ENCODE results near the gene MYO1G. TPM values are rescaled to one million over a fixed set of nuclear protein-coding genes. Genes with fewer than 3 reads are reported as not detected.
"Not testable (repeated sequence)": the region's sequence is repeated elsewhere in the genome, so short reads cannot be mapped to it uniquely, and the experiment has no call there.

The MYO1G gene
- polyA plus RNA-seq (ENCODE audit: insufficient read length in 10 of 10), result 1 to 10 TPM in 4 of 10 donors, under 1 TPM in 6; 0.42 to 6.6 (median 0.81) TPM
- long read RNA-seq, donor 1, result 0 reads
- long read RNA-seq, donor 2, result 0 reads
- long read RNA-seq, donor 3, result 0 reads
- long read RNA-seq, donor 4, result 0 reads
- long read RNA-seq, donor 5, result 0 reads
- long read RNA-seq, donor 6, result 0 reads
- long read RNA-seq, donor 7, result 0 reads
- long read RNA-seq, donor 8, result 0 reads
- long read RNA-seq, donor 9, result 0 reads

DNA sequence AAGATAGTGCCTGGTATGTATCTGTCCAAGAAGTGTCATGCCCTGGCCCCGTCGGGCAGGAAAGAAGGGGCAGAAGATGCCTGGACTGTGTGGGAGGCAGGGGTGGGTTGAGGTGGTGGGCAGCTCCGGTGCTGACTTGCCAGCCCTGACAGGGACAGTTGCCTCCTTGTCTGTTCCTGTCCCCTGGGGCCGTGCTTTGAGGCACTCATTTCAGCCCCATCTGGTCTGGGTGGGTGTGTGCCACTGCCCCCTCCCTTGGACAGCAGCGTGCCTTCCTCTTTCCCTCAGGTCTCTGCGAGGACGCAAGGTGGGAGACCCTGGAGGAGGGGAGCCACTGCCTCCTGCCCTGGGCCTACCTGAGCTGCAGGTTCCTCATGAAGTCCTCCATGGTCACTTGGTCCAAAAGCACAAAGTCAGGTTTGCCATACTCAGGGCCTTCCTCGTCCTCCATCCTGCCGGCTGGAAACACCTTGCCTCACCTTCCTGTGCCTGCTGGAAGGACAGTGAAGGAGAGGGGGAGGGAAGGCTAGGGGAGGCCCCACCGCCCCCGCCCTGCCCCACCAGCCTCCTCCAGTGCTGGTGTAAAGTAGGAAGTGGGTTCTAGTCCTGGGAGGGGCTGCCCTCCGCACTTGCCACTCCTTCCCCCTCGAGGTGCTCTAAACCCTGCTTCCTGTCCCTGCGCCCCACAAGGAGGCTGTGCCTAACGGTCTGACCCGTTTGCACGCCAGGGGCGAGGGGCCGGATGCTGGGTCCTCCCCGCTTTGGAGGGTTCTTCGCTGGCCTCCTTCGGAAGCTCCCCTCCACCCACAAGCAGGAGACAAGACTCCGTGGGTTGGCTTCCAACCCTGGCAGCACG is at the start of gene MYO1G:
Gene MYO1G (minus strand): TSS at position 505 of the 856 bp plus-strand sequence. CDS start 54 bp downstream, at position 451.
- DNase-seq, result no peak

DNA sequence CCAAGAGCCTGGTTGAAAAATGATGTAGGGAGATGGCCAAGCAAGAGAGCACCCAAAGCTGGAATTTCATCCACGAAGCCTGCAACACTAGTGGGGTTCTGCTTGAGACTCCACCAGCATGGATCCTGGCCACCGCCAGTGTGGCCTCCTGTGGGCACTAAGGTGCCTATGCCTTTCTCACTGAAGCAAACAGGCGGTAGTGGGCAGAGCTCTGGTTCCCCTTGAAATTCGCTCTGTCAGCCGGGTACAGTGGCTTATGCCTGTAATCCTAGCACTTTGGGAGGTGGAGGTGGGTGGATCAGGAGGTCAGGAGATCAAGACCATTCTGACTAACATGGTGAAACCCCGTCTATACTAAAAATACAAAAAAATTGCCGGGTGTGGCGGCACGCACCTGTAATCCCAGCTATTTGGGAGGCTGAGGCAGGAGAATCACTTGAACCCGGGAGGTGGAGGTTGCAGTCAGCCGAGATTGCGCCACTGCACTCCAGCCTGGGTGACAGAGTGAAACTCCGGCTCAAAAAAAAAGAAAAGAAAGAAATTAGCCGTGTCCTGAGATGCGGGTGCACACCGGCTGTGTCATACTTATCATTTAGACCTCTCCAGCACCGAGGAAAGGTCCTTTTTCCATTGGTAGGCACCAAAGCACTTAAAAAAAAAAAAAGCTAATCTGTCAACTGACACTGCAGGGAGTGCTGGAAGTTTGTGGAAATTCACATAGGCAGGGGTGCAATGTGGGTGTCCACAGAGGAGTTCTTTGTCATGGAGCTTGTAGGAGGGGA is 49.5 kb upstream of the MYO1G start:
- DNase-seq, result no peak

DNA sequence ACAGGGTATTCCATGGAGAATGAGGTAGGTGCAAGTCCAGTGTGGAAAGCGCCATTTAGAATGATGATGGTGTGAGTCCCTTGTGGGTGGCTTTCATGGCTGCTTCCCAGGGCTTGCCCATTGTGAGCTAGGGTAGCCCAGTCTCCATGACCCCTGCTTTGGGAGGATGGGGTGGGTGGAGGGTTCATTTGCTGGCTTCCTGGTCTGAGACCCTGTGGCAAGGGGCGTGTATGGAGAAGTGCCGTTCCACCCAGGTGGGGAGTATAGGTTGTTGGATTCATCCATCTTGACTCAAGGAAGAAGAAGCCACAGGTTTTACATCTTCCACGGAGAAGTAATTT is 48.9 kb upstream of the MYO1G start:
- no peak for DNase-seq

DNA sequence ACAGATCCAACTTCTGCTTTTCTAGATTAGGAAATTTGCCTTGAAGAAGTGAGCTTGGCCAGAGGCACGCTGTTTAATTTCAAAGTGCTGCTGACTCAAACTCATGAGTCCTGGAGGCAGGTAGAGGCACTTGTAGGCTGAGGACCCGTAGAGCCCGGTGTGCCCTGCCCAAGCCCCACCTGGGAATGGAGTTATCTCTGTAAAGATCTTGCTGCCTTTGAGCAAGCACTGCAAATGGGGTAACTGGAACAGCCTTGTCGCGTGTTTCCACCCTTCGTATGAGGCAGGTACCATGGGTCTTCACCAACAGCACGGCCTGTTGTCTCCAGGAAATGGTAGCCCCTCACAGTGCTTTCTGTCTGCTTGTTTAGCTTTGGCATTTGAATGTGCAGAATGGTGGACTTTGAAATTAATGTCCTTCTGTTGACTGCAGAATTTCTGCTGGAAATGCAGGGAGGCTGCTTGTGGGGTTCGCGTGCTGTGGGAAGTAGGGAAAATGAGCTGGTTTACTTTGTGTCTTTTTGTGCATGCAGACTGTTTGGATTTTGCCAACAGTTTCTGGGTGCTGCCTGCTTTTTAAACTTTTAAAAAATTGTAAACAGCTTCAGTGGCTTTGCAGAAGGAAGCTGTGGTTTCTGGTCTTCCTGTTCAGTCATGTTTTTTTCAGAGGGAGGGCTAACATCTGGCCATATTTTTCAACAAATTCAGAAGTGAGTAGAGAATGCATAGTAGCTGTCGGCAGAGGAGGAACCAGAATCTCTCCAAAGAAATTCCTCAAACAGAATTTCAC is 48.4 kb upstream of the MYO1G start:
- DNase-seq, result peak in 1 of 3 donors; percentile 15

DNA sequence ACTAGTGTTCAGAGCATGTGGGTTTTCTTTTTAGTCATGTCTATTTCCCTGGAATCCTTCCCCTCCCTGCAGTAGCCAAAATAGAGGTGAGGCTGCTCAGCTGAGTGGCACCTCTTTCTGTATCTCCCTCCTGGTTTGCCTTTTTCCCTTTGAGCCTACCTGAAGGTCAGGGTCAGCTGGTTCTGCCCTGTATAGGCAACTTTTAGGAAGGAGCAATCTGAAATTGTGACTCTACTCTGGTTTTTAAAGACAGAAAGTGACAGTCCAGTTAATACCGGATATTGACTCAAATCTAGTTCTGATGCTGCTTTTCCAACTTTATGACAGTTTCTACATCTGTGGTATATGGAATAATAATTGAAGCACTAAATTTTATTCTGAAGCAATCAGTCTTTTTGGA is 47.2 kb upstream of the MYO1G start:
- no peak for DNase-seq

DNA sequence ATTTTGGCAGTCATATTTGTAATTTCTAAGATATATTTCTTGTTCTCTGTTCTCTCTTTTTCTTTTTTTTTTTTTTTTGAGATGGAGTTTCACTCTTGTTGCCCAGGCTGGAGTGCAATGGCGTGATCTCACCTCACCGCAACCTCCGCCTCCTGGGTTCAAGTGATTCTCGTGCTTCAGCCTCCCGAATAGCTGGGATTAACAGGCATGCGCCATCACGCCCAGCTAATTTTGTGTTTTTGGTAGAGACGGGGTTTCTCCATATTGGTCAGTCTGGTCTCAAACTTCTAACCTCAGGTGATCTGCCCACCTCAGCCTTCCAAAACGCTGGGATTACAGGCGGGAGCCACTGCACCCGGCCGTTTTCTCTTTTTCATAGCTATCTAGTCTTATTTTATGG is 46.7 kb upstream of the MYO1G start:
- DNase-seq, result not testable (repeated sequence)

DNA sequence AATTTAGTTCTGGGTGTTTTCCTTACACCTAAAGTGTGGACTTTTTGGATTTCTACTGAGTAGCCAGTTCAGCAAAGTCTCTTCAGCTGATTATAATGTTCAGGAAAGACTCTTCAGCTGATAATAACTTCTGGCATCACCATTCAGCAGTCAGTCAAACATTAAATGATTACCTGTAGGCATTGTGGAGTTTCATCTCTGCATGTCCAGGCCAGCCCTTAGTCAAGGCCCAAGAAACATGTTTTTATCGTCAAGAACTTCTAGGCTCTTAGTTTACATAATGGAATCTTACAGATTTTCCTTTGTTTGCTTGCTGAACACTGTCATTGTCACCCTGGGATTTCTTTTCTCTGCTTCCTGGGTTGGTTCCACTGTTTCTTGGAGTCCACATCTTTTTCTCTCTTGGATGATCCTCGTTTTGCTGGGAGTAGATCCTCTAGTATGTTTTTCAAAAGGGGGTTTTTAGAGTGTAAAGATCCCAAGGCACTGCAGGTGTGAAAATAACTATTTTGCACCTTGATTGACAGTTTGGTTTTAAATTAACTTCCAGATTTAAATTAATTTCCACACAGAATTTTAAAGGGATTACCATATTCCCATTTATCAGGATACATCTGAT is 45.4 kb upstream of the MYO1G start:
- DNase-seq, result no peak

DNA sequence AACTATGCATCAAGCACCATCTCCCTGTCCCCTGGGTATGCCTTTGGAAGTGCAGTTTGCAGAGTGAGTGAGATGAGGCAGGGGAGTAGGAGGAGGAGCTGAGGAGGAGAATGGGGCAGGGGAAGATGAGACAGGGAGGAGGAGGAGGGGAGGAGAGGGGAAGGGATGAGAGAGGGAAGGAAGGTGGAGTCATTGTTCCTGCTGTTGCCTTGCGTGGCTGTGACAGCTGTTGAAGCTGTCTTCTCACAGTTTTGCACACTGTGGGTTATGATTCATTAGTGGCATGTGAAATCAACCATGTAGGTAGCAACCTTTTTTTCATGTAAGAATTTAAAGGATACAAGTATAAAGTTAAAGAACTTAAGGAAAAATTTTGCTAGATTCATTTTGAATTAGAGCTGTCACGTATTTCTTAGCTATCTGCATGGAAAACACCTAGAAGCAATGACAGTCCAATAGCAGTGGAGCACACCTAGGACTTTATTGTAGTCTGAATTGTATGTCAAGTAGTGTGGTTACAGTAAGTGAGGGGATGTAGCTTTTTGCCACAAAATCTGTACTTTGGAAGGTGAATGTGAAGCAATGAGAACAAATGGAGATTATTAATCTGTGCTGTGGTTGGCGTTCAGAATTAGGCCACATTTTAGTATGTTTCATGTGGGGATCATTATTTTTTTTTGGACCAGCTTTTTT is 42.9 kb upstream of the MYO1G start:
- DNase-seq, result no peak

DNA sequence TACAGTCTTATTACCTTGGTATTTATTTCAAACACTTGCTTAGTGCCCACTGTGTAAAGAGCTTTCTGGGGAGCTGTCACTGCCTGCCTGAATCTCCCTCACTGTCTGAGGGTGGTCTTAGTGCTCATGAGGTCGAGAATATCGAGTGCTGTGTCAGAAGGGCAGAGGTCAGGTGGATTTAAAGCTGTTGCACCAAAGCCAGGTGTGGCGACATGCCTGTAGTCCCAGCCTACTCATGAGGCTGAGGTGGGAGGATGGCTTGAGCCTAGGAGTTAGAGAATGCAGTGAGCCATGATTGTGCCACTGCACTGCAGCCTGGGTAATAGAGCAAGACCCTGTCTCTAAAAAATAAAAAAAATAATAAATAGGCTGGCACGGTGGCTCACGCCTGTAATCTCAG is 42.1 kb upstream of the MYO1G start:
- no peak for DNase-seq

DNA sequence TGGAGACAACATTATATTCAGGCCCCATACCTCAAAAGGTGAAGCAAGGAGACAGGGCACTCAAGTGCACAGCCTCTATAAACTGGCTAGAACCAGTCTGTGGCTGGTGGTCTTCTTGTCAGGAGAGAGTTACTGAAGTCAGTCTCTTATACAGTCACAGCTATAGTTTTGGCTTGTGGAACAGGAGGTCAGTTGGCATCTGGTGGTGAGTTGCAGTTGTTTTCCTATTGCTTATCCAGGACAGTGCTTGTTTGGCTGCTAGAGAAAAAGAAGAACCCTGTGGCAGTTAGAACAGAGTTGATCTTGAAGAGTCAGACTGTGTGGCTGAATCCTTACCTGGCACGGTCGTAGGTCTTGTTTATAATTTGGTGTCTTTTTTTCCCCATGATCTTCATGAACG is 38.4 kb upstream of the MYO1G start:
- DNase-seq, result no peak

DNA sequence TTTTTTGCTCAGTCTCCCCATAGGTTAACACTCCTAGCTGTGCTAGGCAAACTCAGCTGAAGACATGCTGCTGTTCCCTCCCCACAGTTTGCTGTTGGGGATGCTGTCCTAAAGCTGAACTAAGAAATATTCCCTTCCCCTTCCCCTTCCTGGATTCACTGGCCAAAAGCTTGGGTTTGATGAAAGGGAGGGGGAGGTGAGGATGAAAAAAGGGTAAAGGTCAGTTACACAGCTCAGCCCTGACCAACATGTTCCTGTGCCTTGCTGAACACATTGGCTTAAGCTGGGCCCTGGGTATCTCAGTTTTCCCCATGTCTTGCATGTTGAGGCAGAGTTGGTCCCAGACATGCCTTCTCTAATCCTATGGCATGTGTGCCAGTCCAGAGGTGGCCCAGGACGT is 36.5 kb upstream of the MYO1G start:
- no peak for DNase-seq

DNA sequence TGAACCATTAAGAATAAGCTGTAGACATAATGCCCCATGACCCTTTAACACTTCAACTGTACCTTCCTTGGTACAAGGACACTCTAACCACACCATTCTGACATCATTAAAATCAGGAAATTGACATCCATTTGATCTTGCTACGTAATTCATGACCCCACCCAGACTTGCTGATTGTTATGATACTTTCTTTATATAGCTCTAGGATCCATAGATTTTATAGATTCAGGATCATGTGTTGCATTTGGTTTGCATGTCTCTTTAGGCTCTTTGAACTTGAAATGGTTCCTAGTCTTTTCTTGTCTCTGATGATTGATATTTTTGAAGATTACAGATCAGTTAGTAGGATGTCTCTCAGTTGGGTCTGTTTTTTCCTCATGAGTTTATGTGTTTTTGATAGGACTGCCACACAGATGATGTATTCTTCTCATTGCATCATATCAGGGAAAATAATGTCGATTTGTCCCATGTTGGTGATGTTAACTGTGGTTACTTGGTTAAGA is 34.7 kb upstream of the MYO1G start:
- no peak for DNase-seq

DNA sequence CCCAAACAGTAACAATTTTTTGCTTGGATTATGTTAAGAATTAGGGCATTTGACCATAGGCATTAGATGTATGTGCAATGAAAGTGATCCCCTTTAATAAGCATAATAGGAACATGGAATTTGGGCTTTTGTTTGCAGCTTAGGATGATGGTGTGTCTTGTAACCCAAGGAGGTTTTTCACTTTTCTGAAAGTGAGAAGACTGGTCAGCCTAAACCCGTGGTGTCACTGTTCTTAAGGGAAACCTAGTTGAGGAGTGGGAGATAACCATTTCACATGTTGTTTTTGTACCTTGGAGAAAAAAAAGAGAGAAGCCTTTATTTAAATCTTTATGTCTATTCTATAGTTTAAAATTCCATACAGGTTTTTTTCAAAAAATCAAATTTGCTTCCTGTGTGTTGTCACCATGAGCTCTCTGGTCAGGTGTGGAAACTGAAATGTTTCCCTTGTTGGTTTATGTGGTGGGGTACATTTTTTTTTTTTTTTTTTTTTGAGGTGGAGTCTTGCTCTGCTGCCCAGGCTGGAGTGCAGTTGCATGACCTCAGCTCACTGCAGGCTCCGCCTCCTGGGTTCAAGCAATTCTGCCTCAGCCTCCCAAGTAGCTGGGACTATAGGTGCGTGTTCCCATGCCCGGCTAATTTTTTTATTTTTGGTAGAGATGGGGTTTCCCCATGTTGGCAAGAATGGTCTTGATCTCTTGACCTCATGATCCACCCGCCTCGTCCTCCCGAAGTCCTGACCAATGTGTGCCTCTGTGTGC is 28.9 kb upstream of the MYO1G start:
- no peak for DNase-seq

DNA sequence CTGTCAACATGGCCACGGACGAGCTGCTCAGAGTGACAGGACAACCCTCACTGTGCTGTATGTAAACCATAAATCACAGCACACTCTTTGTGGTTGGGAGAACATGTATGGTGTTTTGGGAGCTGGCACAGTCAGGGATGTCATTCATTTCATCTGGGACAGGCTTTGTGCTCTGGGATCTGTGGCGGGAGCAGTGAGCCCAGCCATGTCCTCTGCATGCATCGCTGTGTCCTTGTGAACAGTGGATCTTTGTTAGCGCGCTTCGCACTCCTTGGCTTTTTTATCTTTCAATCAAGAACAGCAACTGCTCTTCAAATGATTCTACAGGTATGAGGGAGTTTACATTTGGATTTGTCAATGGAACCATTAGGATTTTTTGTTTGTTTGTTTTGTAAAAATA is 28.3 kb upstream of the MYO1G start:
- DNase-seq, result no peak

DNA sequence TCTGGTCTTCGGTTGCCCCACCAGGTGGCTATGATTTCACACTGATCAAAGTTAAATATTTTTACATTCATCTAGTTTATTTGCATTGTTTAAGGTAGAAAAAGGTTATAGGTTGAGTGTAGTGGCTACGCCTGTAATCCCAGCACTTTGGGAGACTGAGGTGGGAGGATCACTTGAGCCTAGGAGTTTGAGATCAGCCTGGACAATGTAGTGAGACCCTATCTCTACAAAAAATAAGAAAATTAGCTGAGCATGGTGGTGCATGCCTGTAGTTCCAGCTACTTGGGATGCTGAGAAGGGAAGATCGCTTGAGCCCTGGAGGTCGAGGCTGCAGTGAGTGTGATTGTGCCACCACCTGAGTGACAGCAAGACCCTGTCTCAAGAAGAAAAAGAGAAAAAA is 25.0 kb upstream of the MYO1G start:
- no peak for DNase-seq

DNA sequence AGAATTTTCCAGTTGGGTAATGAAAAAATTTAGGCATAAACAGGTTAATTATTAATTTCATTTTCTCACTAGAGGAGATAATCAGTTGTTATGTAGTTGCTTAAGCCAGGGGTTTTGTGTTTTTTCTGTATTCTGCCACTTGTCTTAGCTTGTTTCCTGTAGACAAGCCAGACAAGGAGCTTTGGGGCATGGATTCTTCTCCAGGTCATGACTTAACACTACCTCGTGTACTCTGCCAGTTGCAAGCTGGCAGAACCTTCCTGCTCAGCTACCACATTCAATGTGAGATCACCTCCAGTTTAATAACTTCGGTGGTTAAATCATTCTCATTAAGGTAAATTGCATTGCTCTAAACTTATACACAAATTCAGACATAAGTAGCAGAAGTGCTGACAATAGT is 23.0 kb upstream of the MYO1G start:
- no peak for DNase-seq

DNA sequence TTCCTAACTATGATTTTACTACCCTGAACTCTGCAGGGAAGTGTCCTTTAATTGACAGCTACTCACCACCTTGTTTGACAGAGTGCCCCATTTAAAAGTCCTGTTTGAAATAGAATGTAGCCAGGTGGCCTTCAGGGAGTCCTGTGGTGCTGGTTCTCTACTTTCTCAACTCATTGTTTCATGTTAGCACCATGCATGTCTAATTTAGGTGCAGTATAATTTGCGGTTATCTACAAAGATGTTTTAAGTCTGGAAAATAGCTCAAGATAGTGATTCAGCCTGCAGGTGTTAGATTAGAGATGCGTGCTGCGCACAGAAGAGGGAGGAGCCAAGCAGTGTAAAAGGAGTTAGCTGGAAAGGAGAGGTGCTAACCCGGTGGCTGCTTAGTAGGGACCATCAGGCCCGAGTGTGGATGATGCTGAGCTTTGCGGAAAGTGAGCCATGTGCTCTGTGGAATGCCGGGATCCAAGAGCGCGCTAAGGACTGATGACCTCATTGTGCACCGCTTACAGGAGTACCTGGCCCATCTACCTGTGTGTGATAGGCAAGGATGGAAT is 22.4 kb upstream of the MYO1G start:
- peak in 1 of 3 donors; percentile 27 for DNase-seq

DNA sequence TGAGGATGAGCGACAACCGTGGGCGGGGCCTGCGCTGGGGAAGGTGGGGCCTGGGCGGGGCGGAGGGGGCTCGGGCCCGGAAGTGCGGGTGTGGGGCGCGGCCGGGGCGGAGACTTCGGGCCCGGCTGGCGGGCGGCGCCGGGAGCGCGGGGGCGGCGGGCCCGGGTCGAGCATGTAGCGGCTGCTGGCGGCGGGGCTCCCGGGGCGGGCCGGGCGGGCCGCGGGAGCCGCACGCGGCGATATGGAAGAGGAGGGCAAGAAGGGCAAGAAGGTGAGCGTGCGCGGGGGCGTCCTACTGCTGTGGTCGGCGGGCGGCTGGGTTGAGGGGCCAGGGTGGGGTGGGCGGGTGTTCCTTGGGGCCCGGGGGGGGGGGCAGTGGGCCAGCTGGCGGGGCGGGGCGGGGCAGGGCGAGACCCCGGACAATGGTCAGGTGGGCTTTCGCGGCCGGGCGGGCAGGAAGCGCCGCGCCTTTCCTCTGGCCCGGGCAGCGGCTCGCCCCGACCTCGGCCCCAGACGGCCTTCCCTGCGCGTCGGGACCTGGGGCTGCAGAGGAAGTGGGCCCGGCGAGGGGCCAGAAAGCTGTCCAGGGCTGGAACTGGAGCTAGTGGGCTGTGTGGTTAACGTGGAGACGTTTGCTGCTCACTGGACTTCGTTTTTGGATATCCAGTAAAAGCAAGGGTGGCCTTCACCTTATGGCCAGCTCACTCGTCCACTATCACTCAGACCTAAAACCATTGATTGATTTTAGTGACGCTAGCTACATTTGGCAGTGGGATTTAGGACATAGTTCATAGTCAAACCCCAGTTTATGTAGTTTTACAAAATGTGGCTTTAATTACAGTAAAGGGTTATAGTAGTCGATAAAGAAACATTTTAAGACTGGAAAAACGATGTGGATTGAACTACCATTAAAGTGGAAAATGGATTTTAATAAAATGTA is 21.5 kb upstream of the MYO1G start, which contains the start of gene CCM2:
Gene CCM2 (plus strand): TSS at position 109 of the 940 bp plus-strand sequence. CDS start 133 bp downstream, at position 242.
- peak in 2 of 3 donors; percentile 62 to 82 for DNase-seq
